22Rv1 (cell line): ENCODE measurements around the gene SLC19A1.

ENCODE experiments used
- H3K27ac ChIP-seq: fragments of 450-650 bp; 2 replicates; pipeline ENCODE4 v1.5.1; 2017
- CTCF ChIP-seq: fragments of 450-650 bp; IDR thresholded peaks from 2 replicates; pipeline ENCODE4 v1.5.1; 2017; ENCODE audit warnings: mild to moderate bottlenecking
- ZFX ChIP-seq: fragments of 450-650 bp; IDR thresholded peaks from 2 replicates; pipeline ENCODE4 v1.6.1; 2017; ENCODE audit warnings: antibody characterized with exemption, borderline replicate concordance

SLC19A1 gene

GRCh38 chr21:45551783-45552695 lies 9.8 kb upstream of the SLC19A1 start:
- TF ChIP-seq ZFX = no peak
- no peak for TF ChIP-seq CTCF
- H3K27ac ChIP-seq = no peak overlapping the region

- no peak for TF ChIP-seq CTCF
- TF ChIP-seq ZFX = no peak
- H3K27ac ChIP-seq = no peak overlapping the region
Observed at GRCh38 chr21:45551316-45551715, 9.1 kb upstream of the SLC19A1 start.

GRCh38 chr21:45550522-45551210 lies 8.4 kb upstream of the SLC19A1 start:
- TF ChIP-seq CTCF = no peak
- H3K27ac ChIP-seq = no peak overlapping the region

- TF ChIP-seq ZFX = no peak
- no peak for TF ChIP-seq CTCF
- no peak overlapping the region for H3K27ac ChIP-seq
Observed at GRCh38 chr21:45549626-45550463, 7.6 kb upstream of the SLC19A1 start.

- TF ChIP-seq CTCF (no peak), ZFX (no peak)
- H3K27ac ChIP-seq = no peak overlapping the region
Observed at GRCh38 chr21:45548711-45549491, 6.7 kb upstream of the SLC19A1 start.

GRCh38 chr21:45547545-45547900 lies 5.3 kb upstream of the SLC19A1 start:
- H3K27ac ChIP-seq = no peak overlapping the region
- no peak for TF ChIP-seq CTCF
- TF ChIP-seq ZFX = no peak
